HG03354 (cell line): ENCODE results near the gene FHAD1.
"Not testable (repeated sequence)": the region's sequence is repeated elsewhere in the genome, so short reads cannot be mapped to it uniquely, and the experiment has no call there.

ENCODE experiments used
- ATAC-seq: cut with Tn5 transposase; IDR thresholded peaks from one replicate; pipeline ENCODE4 v1.9.1; 2021; ENCODE audit warnings: mild to moderate bottlenecking; ENCODE audit not compliant: unreplicated experiment, poor library complexity, severe bottlenecking

The FHAD1 gene

DNA sequence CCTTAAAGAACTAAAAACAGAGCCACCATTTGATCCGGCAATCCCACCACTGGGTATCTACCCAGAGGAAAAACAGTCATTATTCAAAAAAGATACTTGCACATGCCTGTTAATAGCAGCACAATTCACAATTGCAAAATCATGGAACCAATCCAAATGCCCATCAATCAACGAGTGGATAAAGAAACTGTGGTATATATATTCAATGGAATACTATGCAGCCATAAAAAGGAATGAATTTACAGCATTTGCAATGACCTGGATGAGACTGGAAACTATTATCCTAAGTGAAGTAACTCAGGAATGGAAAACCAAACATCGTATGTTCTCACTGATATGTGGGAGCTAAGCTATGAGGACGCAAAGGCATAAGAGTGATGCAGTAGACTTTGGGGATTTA lies 51.0 kb downstream of the FHAD1 start:
- not testable (repeated sequence) for ATAC-seq

DNA sequence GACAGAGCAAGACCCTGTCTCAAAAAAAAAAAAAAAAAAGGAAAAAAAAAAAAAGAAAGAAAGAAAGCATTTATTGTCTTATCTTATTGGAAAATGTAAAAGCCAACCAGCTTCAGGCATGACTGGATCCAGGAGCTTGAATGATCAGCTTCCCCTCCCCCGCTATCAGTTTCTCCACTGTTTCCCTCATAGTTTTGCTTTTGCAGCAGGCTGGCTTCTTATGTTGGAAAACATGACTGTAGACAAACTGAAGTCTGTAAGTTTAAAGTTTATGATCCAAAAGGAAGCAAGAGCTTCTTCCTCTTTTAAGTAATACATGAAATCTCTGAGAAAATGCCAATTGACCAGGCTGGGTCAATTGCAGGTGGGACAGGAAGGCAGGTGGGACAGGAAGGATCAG lies 52.2 kb downstream of the FHAD1 start:
- no peak for ATAC-seq

DNA sequence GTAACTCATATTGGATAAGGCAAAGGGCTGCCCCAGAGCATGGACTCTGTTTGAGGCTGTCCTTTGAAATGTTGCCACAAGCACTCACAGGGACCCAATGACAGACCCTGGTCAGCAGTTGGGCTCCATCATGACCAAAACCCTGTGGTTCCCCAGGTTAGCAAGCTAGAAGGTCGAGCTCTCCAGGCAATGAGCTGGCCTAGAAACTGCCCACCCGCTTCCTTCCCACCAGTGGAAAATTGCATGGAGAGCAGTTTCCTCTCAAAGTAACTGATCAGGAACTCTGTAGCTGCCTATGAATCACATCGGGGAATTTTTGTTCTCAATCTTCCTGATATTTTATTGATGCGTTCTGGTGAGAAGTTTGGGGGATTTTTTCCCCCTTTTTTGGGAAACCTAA lies 52.8 kb downstream of the FHAD1 start:
- ATAC-seq, result no peak

DNA sequence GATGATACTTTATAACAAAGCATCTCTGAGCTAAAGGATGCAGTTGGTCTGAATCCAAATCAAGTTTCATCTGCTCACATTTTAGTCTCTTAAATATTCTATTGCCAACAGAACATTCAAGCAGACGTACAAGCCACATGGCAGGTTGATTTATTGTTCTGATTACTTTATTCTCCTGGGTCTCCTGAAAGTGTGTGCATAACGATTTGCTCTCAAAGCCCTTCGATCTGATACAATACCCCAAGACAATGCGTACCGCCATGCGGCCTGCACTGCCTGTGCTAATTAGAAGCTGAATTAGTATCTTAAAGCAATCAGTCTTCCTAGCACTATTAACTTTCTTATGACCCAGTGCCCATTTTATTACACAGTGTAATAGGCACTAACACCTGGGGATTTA lies 56.9 kb downstream of the FHAD1 start:
- no peak for ATAC-seq

DNA sequence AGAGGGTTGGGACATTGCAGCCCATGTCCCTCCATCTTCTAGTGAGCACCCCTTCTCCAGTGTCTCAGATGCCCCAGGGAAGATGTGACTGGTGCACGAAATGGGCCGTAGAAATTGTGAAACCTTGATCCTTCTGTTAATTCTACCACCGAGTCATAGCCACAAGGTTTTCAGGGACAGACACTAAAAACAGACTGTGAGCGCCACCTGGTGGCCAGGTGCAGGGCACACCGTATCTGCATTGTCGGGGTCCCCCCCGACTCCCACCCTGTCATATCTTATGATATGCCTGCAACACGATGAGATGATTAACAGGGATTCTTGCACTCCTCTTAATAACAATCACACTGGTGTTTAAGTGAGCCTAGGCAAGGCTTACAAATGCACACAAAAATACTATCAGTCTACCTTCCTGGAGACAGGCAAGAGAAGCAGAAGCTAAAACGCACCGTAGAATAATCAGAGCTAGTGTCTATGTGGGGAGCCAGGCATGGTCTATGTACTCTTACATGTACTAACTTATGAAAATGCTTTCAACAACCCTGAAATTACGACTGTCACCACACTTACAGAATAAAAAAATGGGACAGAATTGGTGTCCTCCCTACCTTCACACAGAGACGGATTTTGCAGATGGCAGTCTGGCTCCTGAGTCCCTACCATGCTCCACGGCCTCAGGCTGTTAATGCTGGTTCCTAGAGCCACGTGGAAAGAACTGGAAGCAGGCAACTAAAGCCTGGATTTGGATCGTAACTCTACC lies 57.9 kb downstream of the FHAD1 start:
- ATAC-seq, result no peak

DNA sequence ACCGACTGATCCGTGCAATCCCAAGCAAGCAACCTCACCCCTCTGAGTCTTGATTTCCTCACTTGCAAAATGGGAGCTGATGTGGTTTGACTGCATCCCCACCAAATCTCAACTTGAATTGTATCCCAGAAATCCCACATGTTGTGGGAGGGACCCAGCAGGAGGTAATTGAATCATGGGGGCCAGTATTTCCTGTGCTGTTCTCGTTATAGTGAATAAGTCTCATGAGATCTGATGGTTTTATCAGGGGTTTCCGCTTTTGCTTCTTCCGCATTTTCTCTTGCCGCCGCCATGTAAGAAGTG lies 58.4 kb downstream of the FHAD1 start:
- ATAC-seq, result no peak

DNA sequence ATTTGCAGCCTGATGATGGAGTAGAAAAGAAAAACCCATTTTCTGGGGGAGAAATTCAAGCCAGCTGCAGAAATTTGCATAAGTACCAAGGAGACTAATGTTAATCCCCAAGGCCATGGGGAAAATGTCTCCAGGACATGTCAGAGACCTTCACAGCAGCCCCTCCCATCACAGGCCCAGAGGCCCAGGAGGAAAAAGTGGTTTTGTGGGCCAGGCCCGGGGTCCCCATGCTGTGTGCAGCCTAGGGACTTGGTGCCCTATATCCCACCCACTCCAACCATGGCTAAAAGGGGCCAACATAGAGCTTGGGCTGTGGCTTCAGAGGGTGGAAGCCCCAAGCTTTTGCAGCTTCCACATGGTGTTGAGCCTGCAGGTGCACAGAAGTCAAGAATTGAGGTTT lies 59.3 kb downstream of the FHAD1 start:
- not testable (repeated sequence) for ATAC-seq

DNA sequence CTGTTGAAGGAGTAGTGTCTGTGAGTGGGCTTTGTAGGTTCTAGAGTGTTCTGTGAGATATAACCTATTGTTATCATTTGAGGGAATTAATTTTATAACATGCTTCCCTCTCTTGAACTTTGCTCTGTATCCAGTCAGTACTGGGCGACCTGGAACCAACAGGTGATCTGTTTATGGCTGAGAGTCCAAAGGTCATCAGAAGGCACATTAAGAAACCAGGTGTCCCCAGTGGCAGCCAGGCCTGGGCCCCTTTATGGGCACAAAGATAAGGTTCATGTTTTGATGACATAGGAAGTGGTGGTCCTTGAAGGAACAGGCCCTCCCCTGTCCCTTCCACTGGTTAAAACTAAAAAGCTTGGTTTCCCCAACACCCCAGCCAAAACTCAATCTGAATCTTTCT lies 61.1 kb downstream of the FHAD1 start:
- no peak for ATAC-seq

DNA sequence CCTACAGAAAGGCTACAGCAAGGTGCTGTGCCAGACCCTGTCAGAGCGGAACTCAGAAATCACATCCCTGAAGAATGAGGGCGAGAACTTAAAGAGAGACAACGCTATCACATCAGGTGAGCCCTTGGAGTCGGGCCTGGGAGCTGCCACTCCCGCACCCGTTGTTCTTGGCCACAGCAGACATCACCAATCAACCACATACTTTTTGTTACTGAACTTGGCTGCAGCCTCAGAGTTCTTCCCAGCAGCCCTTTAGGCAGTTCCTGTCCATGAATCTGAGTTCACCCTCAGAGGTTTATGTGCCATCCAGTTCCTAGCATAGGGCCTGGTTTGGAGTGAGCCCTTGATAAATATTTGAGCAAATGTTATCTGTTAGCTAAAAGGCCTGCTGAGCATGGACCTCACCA lies 61.6 kb downstream of the FHAD1 start:
- ATAC-seq, result no peak

DNA sequence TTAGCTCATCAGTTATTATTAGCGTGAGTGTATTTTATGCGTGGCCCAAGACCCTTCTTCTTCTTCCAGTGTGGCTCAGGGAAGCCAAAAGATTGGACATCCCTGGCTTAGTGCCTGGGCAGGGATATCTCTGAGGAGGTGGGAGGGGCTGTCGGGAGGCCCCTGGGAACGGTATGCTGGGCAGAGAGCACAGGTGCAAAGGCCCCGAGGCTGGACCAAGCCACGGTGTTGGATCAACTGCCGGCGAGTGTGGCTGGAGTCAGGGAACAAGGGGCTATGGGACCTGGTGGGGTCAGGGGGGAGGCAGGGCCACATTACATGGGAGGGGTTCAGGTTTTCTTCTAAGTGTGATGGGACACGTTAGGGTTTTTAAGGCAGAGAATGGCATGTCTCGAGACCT lies 62.7 kb downstream of the FHAD1 start:
- ATAC-seq, result no peak

DNA sequence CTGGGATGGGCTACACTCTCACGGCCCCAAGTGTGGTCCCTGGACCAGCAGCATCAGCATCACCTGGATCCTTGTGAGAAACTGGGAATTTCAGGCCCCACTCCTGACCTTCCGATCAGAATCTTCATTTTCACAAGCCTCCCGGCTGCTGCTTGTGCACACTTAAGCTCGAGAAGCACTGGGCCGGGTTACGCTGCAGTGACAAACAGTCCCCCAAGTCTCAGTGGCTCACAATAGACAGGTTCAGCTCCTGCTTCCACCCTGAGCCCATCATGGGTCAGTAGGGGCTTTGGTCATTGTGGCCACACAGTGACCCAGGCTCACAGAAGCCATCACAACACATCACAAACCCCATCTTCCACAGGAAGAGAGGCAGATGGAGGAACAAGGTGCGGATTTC lies 63.5 kb downstream of the FHAD1 start:
- no peak for ATAC-seq

DNA sequence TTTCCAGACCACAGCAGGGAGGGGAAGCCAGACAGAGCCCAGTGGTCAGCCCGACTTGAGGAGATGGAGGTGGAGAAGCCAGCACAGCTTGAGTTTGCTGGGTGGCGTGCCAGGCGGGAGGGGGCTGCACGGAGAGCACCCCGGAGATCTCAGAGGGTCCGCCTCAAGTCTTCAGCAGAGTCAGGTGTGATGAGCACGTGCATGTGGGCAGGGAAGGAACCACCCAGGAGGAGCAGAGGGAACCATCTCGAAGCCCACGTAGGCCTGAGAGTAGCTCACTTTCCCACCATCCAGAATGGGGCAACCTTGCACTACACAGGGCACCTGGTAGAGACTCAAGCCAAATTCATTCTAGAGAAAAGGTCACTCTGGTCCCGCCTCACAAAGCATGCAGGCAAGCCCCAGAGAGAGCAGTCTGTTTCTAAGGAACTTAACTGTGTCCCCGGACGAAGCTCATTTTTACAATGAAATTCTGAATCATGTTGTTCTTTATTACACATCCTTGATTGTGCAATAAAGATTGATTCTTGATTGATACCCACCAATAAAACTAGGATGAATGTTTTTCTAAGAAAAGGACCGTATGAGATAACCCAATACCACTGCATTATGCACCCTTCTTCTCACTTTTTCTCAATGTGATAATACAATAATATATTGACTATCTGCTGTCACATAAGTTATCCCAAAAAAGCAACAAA lies 64.2 kb downstream of the FHAD1 start:
- no peak for ATAC-seq

DNA sequence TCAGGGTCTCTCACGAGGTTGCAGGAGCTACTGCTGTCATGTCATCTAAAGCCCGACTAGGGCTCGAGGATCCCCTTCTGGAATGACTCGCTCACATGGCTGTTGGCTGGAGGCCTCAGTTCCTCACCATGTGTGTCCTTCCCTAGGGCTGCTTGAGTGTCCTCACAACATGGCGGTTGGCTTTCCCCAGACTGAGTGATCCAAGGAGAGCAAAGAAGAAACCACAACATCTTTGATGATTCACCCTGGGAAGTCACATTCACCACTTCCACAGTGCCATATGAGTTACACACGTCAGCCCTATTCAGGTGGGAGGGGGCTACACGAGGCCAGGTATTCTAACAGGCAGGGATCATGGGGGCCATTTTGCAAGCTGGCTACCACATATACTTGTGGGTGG lies 64.9 kb downstream of the FHAD1 start:
- no peak for ATAC-seq

DNA sequence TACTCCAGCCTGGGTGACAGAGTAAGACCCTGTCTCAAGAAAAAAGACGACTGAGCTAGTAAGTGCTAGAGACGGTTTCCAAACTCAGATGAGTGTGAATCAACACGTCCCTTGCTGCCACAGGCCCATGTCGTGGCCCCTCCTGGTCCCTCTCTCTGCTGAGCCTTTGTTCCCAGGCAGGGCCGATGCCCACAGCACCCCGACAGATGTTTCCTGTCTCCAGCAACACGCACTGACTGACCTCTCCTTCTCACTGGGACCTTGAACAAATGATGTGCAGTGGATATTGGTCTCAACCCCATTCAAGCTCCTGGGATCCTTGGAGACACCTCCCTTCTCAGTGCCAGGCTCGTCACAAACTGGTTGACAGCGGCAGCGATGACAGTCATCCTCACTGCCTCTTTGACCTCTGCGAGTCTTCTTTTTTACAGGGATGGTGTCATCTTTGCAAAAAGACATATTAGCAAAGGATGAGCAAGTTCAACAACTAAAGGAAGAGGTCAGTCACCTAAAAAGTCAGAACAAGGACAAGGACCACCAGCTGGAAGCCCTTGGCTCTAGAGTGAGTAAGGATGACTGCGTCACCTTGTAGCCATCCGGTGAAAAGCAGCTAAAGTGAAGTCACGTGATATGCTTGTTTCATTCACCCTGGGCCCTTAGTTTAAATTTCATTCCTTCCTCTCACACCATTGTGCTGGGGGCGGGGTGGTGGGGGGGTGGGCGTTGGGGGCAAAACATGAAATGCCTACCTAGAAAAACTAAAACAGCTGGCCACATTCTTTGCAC lies 65.8 kb downstream of the FHAD1 start:
- no peak for ATAC-seq

DNA sequence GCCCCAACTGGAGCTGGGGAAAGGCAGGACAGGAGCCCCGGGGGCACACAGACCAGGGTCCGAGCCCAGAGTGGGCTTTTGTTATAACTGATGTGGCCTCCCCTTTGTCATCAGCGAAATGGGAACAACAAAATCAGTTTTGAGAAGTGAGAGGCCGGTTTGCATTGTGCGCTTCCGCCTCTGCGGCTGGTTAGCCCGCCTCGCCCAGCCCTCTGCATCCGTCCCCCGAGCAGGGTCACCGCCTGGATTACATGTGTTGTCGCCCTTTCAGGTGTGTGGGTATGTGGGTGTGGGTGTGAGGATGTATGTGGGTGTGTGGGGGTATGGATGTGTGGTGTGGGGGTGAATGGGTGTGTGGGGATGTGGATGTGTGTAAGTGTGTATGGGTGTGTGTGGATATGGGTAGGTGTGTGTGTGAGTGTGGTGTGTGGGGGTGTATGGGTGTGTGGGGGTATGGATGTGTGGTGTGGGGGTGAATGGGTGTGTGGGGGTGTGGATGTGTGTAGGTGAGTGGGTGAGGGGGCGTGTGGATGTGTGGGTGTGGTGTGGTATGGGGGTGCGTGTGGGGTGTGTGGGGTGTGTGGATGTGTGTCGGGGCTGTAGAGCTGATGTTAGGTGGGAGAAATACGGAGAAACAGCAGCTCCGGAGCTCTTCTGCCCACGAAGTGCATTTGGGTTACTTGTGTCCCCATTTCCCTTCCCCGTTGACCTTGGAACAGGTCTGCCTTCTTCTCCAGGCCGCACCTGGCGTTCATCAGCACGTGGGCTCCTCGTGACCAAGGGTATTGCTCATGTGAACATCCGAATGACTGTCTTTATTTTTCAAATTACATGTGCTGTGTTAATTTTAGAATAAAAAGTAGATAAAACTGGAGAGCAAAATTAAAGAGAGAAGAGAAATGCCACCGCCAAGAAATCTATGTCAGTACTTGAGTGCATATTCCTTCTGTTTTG lies 67.6 kb downstream of the FHAD1 start:
- ATAC-seq, result no peak

DNA sequence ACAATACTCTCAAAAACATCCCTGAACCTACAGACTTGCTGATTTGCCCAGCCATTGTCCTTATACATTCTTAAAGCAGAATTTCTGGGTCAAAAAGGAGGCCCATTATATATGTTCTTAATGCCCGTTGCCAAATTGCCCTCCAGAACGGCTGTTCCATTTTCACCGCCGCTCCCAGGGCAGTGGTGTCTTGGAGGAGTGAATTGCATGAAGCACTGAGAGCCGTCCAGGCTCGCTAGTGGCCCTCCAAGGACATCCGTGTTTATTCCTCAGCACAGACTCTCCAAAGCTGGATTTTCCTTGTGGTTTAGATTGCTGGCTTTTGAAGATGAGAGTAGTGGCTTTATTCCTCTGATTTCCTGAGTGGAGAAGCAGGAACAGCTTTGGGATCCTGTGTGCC lies 68.8 kb downstream of the FHAD1 start:
- no peak for ATAC-seq

DNA sequence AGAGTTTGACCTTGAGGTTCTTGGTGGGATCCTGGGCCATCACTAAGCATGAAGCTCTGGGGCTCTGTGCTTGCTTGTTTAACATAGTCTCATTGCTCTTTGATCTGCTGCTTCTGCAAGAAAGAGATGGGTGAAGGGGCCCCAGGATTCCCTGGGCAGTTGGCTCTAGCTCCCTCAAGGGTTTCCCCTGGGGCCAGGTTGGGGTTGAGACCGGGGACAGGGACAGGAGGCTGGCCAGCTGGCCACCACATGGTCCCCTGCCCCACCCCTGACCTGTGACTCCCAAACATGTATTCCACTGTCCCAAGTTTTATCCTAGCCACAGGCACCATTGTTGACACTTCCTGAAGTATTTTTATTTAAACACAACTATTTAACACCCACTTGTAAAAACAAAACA lies 69.5 kb downstream of the FHAD1 start:
- no peak for ATAC-seq

DNA sequence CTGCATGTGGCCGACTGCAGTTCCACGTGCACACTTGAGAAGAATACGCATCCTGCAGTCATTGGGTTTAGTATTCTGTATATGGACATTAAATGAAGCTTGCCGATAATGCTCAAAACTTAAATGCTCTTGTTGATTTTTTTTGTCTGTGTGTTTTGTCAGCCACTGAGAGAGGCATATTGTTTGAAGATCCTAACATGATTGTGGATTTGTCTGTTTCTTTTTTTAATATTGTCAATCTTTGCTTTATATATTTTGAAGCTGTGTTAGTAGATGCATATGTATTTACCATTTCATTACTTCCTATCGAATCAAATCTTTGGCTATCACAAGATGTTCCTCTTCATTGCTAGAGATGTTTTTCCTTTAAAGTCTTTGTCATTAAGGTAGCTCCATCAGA lies 73.2 kb downstream of the FHAD1 start:
- no peak for ATAC-seq

DNA sequence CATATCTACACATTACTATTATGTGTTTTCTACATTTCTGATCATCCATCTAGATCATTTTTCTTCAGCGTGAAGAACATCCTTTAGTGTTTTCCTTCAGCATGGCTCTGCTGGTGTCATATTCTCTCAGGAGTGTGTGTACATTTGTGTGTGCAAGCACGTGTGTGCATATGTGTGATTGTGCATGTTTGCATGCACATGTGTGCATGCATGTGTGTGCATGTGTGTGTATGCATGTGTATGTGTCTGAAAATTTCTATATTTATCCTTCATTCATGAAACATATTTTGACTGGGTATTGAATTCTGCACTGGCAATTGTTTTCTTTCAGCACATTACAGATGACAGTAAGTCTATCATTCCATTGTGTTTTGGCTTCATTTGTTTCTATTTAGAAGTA lies 74.6 kb downstream of the FHAD1 start:
- no peak for ATAC-seq
